HepG2 (cell line): ENCODE data around the gene OSGIN1. TPM values are rescaled to one million over a fixed set of nuclear protein-coding genes. Genes with fewer than 3 reads are reported as not detected.
A peak's percentile ranks its signal among the peaks of the same experiment; 100 is the strongest.

Source experiments
- ATF1 ChIP-seq: IDR thresholded peaks from 2 replicates; pipeline ENCODE4 v1.6.1; 2016; ENCODE audit warnings: mild to moderate bottlenecking, control low read depth
- CBX2 ChIP-seq, 2 experiments: fragments of 200-600 bp in 1 of 2; sonication (generic); formaldehyde crosslinking in 1 of 2; IDR thresholded peaks; 2 replicates each; pipeline versions ENCODE4 v1.7.0 to v1.8.1; 2018 to 2022; ENCODE audit warnings: low read depth in 2 of 2, low read length in 1 of 2, mild to moderate bottlenecking in 1 of 2, missing genetic modification reagents in 1 of 2
- CC2D1A ChIP-seq: sonication (generic); formaldehyde crosslinking; IDR thresholded peaks from 2 replicates; pipeline ENCODE4 v1.8.1; 2023; ENCODE audit warnings: mild to moderate bottlenecking, missing genetic modification reagents
- CREM ChIP-seq, 2 experiments: sonication (generic) in 1 of 2; formaldehyde crosslinking in 1 of 2; IDR thresholded peaks; 2 replicates each; pipeline versions ENCODE4 v1.4.0 to v1.6.1; 2016 to 2020; ENCODE audit warnings: antibody characterized with exemption in 1 of 2, mild to moderate bottlenecking in 1 of 2, missing genetic modification reagents in 1 of 2
- IRX3 ChIP-seq: sonication (generic); formaldehyde crosslinking; IDR thresholded peaks from 2 replicates; pipeline ENCODE4 v1.8.1; 2023; ENCODE audit warnings: mild to moderate bottlenecking, low read depth, missing genetic modification reagents, borderline replicate concordance
- KDM5B ChIP-seq: sonication (generic); formaldehyde crosslinking; IDR thresholded peaks from 2 replicates; pipeline ENCODE4 v1.4.0; 2020; ENCODE audit warnings: missing genetic modification reagents, mild to moderate bottlenecking, borderline replicate concordance
- KLF6 ChIP-seq: IDR thresholded peaks from 2 replicates; pipeline ENCODE4 v1.8.0; 2016; ENCODE audit warnings: missing biosample characterization, missing genetic modification reagents
- KMT2A ChIP-seq: sonication (generic); formaldehyde crosslinking; IDR thresholded peaks from 2 replicates; pipeline ENCODE4 v1.4.0; 2020; ENCODE audit warnings: missing genetic modification reagents
- MIXL1 ChIP-seq: IDR thresholded peaks from 2 replicates; pipeline ENCODE4 v1.6.1; 2016
- NFKB2 ChIP-seq: sonication (generic); formaldehyde crosslinking; IDR thresholded peaks from 2 replicates; pipeline ENCODE4 v1.4.0; 2020; ENCODE audit warnings: missing genetic modification reagents, borderline replicate concordance
- NR2C2 ChIP-seq: sonication (generic); formaldehyde crosslinking; IDR thresholded peaks from 2 replicates; pipeline ENCODE4 v1.4.0; 2020; ENCODE audit warnings: missing genetic modification reagents, mild to moderate bottlenecking, moderate library complexity, borderline replicate concordance
- NR2F1 ChIP-seq, 2 experiments: fragments of 450-650 bp in 1 of 2; formaldehyde crosslinking in 1 of 2; IDR thresholded peaks; 2 replicates each; pipeline versions ENCODE4 v1.5.0 to v1.6.1; 2016 to 2020; ENCODE audit warnings: mild to moderate bottlenecking in 1 of 2, missing compliant biosample characterization in 1 of 2, missing genetic modification reagents in 1 of 2, moderate library complexity in 1 of 2
- RXRA ChIP-seq: sonication (generic); formaldehyde crosslinking; IDR thresholded peaks from 2 replicates; pipeline ENCODE4 v1.5.1; 2020; ENCODE audit warnings: missing genetic modification reagents
- SETDB1 ChIP-seq: sonication (generic); formaldehyde crosslinking; IDR thresholded peaks from 2 replicates; pipeline ENCODE4 v1.5.1; 2020; ENCODE audit warnings: missing genetic modification reagents, mild to moderate bottlenecking, borderline replicate concordance
- SPEN ChIP-seq: sonication (generic); formaldehyde crosslinking; IDR thresholded peaks from 2 replicates; pipeline ENCODE4 v1.5.1; 2020; ENCODE audit warnings: low read depth, mild to moderate bottlenecking, missing genetic modification reagents
- STAT5B ChIP-seq: sonication (generic); formaldehyde crosslinking; IDR thresholded peaks from 2 replicates; pipeline ENCODE4 v1.4.0; 2020; ENCODE audit warnings: missing genetic modification reagents
- ZNF230 ChIP-seq: sonication (generic); formaldehyde crosslinking; IDR thresholded peaks from 2 replicates; pipeline ENCODE4 v1.4.0; 2020; ENCODE audit warnings: mild to moderate bottlenecking, missing genetic modification reagents
- ZNF292 ChIP-seq: sonication (generic); formaldehyde crosslinking; IDR thresholded peaks from 2 replicates; pipeline ENCODE4 v1.8.1; 2022; ENCODE audit warnings: mild to moderate bottlenecking, low read depth, missing genetic modification reagents, borderline replicate concordance
- ZNF343 ChIP-seq: sonication (generic); formaldehyde crosslinking; IDR thresholded peaks from 2 replicates; pipeline ENCODE4 v1.4.0; 2020; ENCODE audit warnings: mild to moderate bottlenecking, missing genetic modification reagents
- ZNF44 ChIP-seq: sonication (generic); formaldehyde crosslinking; IDR thresholded peaks from 2 replicates; pipeline ENCODE4 v1.5.1; 2020; ENCODE audit warnings: mild to moderate bottlenecking, missing genetic modification reagents
- ZNF605 ChIP-seq: sonication (generic); formaldehyde crosslinking; IDR thresholded peaks from 2 replicates; pipeline ENCODE4 v1.8.0; 2022; ENCODE audit warnings: mild to moderate bottlenecking, missing genetic modification reagents
- ZSCAN21 ChIP-seq: sonication (generic); formaldehyde crosslinking; IDR thresholded peaks from 2 replicates; pipeline ENCODE4 v1.8.0; 2022; ENCODE audit warnings: mild to moderate bottlenecking, missing genetic modification reagents, moderate library complexity, borderline replicate concordance
- ZSCAN25 ChIP-seq: sonication (generic); formaldehyde crosslinking; IDR thresholded peaks from 2 replicates; pipeline ENCODE4 v1.8.0; 2022; ENCODE audit warnings: mild to moderate bottlenecking, missing genetic modification reagents
- polyA plus RNA-seq, 8 experiments: library from polyadenylated mRNA; depleted of rRNA in 3 of 8; stranded (reverse) in 7 of 8; unstranded in 1 of 8; fragments of >200 nt; fragmentation: Illumina TruSeq in 4 of 8; extraction: Trizol in 4 of 8; gene quantifications; 2 replicates each; pipeline versions ENCODE4 v1.2.1 to v1.2.3, GENCODE V29; 2011 to 2016; ENCODE audit warnings: low read depth in 4 of 8, missing spikeins in 1 of 8, mixed read lengths in 1 of 8; ENCODE audit not compliant: insufficient read depth in 1 of 8
- total RNA-seq, 5 experiments: library from RNA; depleted of rRNA; stranded (reverse); fragments of >200 nt; fragmentation: Illumina TruSeq; extraction: Trizol; gene quantifications; 2 replicates each; pipeline ENCODE4 v1.2.3, GENCODE V29; 2016; ENCODE audit warnings: low read depth in 1 of 5
- TF ChIP-seq, protein P1 (sequence below): sonication (generic); formaldehyde crosslinking; IDR thresholded peaks from 2 replicates; pipeline ENCODE4 v1.8.0; 2022; ENCODE audit warnings: missing genetic modification reagents, mild to moderate bottlenecking, moderate library complexity, borderline replicate concordance
- TF ChIP-seq, protein P2 (sequence below): IDR thresholded peaks from 2 replicates; pipeline ENCODE4 v1.6.1; 2016; ENCODE audit warnings: low read depth, borderline replicate concordance

The OSGIN1 gene
- total and polyA plus RNA-seq, 2 of the 13 experiments (the other 11 are each of a cell fraction or from before 2014, with no cell fraction given) = 20.5 to 27.1 TPM

DNA sequence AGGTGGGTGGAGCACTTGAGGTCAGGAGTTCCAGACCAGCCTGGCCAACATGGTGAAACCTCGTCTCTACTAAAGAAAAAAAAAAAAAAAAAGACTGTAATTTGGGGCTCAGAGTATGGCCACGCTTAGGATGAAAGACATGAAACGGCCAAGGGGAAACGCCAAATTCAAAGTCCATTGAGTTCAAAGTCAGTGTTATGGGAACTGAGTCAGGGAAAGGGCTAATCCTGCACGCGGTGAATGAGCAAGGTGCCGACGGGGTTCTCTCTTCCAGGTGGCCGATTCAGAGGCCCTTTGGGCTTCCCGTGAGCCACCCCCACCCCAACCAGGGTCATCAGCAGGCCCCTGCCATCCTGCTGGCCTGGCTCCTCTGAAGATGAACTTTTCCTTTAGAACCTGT, 7.5 kb upstream of the OSGIN1 start (continued):
- TF ChIP-seq, protein P1, sequence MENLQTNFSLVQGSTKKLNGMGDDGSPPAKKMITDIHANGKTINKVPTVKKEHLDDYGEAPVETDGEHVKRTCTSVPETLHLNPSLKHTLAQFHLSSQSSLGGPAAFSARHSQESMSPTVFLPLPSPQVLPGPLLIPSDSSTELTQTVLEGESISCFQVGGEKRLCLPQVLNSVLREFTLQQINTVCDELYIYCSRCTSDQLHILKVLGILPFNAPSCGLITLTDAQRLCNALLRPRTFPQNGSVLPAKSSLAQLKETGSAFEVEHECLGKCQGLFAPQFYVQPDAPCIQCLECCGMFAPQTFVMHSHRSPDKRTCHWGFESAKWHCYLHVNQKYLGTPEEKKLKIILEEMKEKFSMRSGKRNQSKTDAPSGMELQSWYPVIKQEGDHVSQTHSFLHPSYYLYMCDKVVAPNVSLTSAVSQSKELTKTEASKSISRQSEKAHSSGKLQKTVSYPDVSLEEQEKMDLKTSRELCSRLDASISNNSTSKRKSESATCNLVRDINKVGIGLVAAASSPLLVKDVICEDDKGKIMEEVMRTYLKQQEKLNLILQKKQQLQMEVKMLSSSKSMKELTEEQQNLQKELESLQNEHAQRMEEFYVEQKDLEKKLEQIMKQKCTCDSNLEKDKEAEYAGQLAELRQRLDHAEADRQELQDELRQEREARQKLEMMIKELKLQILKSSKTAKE (CRISPR knock-in tag) = 0 out of 2 replicates have a peak, but pooled peaks have one; percentile 26
- TF ChIP-seq CBX2 (IDR thresholded peaks at IDR 0.05; ENCODE audit: low read depth, low read length) (0 out of 2 replicates have a peak, but pooled peaks have one; percentile 31), CBX2 (CRISPR knock-in tag; IDR thresholded peaks at IDR 0.05; ENCODE audit: low read depth) (no peak), ZNF44 (CRISPR knock-in tag) (no peak), ZNF292 (CRISPR knock-in tag) (no peak), ZSCAN21 (no peak), ZNF230 (CRISPR knock-in tag) (no peak), CC2D1A (CRISPR knock-in tag) (no peak), SPEN (no peak), SETDB1 (CRISPR knock-in tag) (no peak), CREM (IDR thresholded peaks at IDR 0.05) (peak; percentile 42), CREM (CRISPR knock-in tag; IDR thresholded peaks at IDR 0.05) (no peak), ZNF343 (CRISPR knock-in tag) (no peak), MIXL1 (CRISPR knock-in tag) (no peak), NR2F1 (CRISPR knock-in tag; IDR thresholded peaks at IDR 0.05) (no peak), ZSCAN25 (CRISPR knock-in tag) (no peak), ATF1 (CRISPR knock-in tag) (no peak), KLF6 (CRISPR knock-in tag) (no peak), KMT2A (no peak), NR2C2 (no peak), STAT5B (CRISPR knock-in tag) (no peak), IRX3 (CRISPR knock-in tag) (no peak), NFKB2 (CRISPR knock-in tag) (no peak), ZNF605 (CRISPR knock-in tag) (no peak), RXRA (peak; percentile 54; the same call in 1 of the 2 replicates), KDM5B (CRISPR knock-in tag) (no peak)
- TF ChIP-seq, protein P2, sequence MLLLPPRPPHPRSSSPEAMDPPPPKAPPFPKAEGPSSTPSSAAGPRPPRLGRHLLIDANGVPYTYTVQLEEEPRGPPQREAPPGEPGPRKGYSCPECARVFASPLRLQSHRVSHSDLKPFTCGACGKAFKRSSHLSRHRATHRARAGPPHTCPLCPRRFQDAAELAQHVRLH = no peak
